ENCODE data around the gene LDB3.

GRCh38 chr10:86755454-86755739 lies 87.1 kb downstream of the LDB3 start:
- no peak for TF ChIP-seq ZFP91 (CRISPR knock-in tag; IDR thresholded peaks at IDR 0.05)
- no peak for TF ChIP-seq TAF15 (IDR thresholded peaks at IDR 0.05; ENCODE audit: low read depth, low read length)
- TF ChIP-seq CTCF (IDR thresholded peaks at IDR 0.05 in 2 of 3, conservative IDR thresholded peaks at IDR 0.05 in 1 of 3; ENCODE audit: insufficient read depth in 2 of 3, low read depth in 1 of 3, low read length in 3 of 3), result no peak
- TF ChIP-seq EZH2 (IDR thresholded peaks at IDR 0.05; ENCODE audit: borderline replicate concordance, low read depth, low read length), result no peak
- TF ChIP-seq SMARCA5 (IDR thresholded peaks at IDR 0.05), result no peak
- no peak for TF ChIP-seq CHD1 (IDR thresholded peaks at IDR 0.05; ENCODE audit: low read length)
- TF ChIP-seq SNRNP70 (optimal IDR thresholded peaks at IDR 0.05; ENCODE audit: low read depth, low read length), result no peak
- no peak for TF ChIP-seq NRF1 (conservative IDR thresholded peaks at IDR 0.05 in 1 of 2, IDR thresholded peaks at IDR 0.05 in 1 of 2)
- TF ChIP-seq NR2C2 (CRISPR knock-in tag; IDR thresholded peaks at IDR 0.05), result no peak
- peak; percentile 80; the same call in 1 of the 2 replicates for TF ChIP-seq NR2C2 (tag; IDR thresholded peaks at IDR 0.05)
- TF ChIP-seq JUNB (CRISPR knock-in tag; conservative IDR thresholded peaks at IDR 0.05), result no peak
